BLaER1 (cell line): ENCODE data around the gene NOC2L.
A peak's percentile ranks its signal among the peaks of the same experiment; 100 is the strongest.

ENCODE experiments used
- H3K27ac ChIP-seq: shearing (Covaris generic); formaldehyde crosslinking; 2 replicates; pipeline ENCODE4 v1.8.1; 2022
- H3K27me3 ChIP-seq: shearing (Covaris generic); formaldehyde crosslinking; 2 replicates; pipeline ENCODE4 v1.8.1; 2022
- H3K36me3 ChIP-seq: shearing (Covaris generic); formaldehyde crosslinking; 2 replicates; pipeline ENCODE4 v1.8.1; 2022
- H3K4me1 ChIP-seq: shearing (Covaris generic); formaldehyde crosslinking; 2 replicates; pipeline ENCODE4 v1.8.1; 2022
- H3K4me2 ChIP-seq: shearing (Covaris generic); formaldehyde crosslinking; 2 replicates; pipeline ENCODE4 v1.8.1; 2022
- H3K4me3 ChIP-seq: shearing (Covaris generic); formaldehyde crosslinking; 2 replicates; pipeline ENCODE4 v1.8.1; 2022
- H3K9ac ChIP-seq: shearing (Covaris generic); formaldehyde crosslinking; 2 replicates; pipeline ENCODE4 v1.8.1; 2022
- H3K9me3 ChIP-seq: shearing (Covaris generic); formaldehyde crosslinking; 2 replicates; pipeline ENCODE4 v1.8.1; 2022
- H4K20me1 ChIP-seq: shearing (Covaris generic); formaldehyde crosslinking; 2 replicates; pipeline ENCODE4 v1.8.1; 2022
- Cebpa-rat ChIP-seq: shearing (Covaris generic); IDR thresholded peaks from 2 replicates; pipeline ENCODE4 v1.8.1; 2022

The NOC2L gene

GRCh38 chr1:924656-925560 is 34.1 kb downstream of the NOC2L start:
- Histone ChIP-seq H4K20me1 (peaks cover 52% of the 10 kb centered on the region), H3K36me3 (no peaks in the 10 kb centered on the region), H3K4me1 (peaks cover 80% of the 10 kb centered on the region), H3K27me3 (peaks cover 71% of the 10 kb centered on the region), H3K9ac (peak overlapping the region; percentile 70), H3K9me3 (no peaks in the 10 kb centered on the region), H3K4me3 (peak overlapping the region; percentile 77), H3K27ac (peak overlapping the region; percentile 59), H3K4me2 (peak overlapping the region; percentile 100)
- no peak for TF ChIP-seq Cebpa-rat

GRCh38 chr1:923991-924655 is 34.9 kb downstream of the NOC2L start:
- Histone ChIP-seq H3K9ac (peak overlapping the region; percentile 70), H3K4me1 (peaks cover 88% of the 10 kb centered on the region), H3K9me3 (no peaks in the 10 kb centered on the region), H3K27ac (peak overlapping the region; percentile 59), H3K36me3 (no peaks in the 10 kb centered on the region), H3K4me2 (peak overlapping the region; percentile 100), H4K20me1 (peaks cover 52% of the 10 kb centered on the region), H3K4me3 (peak overlapping the region; percentile 77), H3K27me3 (peaks cover 68% of the 10 kb centered on the region)
- TF ChIP-seq Cebpa-rat, result no peak

- H4K20me1 ChIP-seq, result peaks cover 49% of the 10 kb centered on the region
These were observed 35.7 kb downstream of the NOC2L start, which contains the start of gene SAMD11 for GRCh38 chr1:923131-923990. TSS of gene SAMD11 (plus strand) at chr1:923923. CDS start at chr1:924432, 509 bp downstream.

GRCh38 chr1:921011-921837 is 37.8 kb downstream of the NOC2L start:
- H3K9ac ChIP-seq, result peak overlapping the region; percentile 41; the same call in 1 of the 2 replicates

More at GRCh38 chr1:923131-923990, 35.7 kb downstream of the NOC2L start, which contains the start of gene SAMD11:
- no peak for TF ChIP-seq Cebpa-rat
- Histone ChIP-seq H3K4me3 (peak within 1 kb of the TSS; percentile 77), H3K27ac (peak within 1 kb of the TSS; percentile 59), H3K9ac (peak within 1 kb of the TSS; percentile 70), H3K27me3 (peaks cover 65% of the 10 kb centered on the region), H3K4me2 (peak within 1 kb of the TSS; percentile 100), H3K4me1 (peaks cover 92% of the 10 kb centered on the region), H3K9me3 (no peaks in the 10 kb centered on the region), H3K36me3 (no peaks in the 10 kb centered on the region)

GRCh38 chr1:920521-920920 is 38.5 kb downstream of the NOC2L start:
- no peak for TF ChIP-seq Cebpa-rat
- peaks cover 42% of the 10 kb centered on the region for H3K27me3 ChIP-seq
- H3K9ac ChIP-seq, result no peak overlapping the region
- peak overlapping the region; percentile 43 for H3K4me3 ChIP-seq
- no peaks in the 10 kb centered on the region for H3K36me3 ChIP-seq
- no peaks in the 10 kb centered on the region for H3K9me3 ChIP-seq
- peak overlapping the region; percentile 100 for H3K4me2 ChIP-seq
- no peak overlapping the region for H3K27ac ChIP-seq
- H4K20me1 ChIP-seq, result peaks cover 24% of the 10 kb centered on the region
- H3K4me1 ChIP-seq, result peaks cover 98% of the 10 kb centered on the region

More at GRCh38 chr1:921011-921837, 37.8 kb downstream of the NOC2L start:
- Histone ChIP-seq H3K9me3 (no peaks in the 10 kb centered on the region), H3K27me3 (peaks cover 49% of the 10 kb centered on the region), H4K20me1 (peaks cover 31% of the 10 kb centered on the region), H3K4me1 (peaks cover 98% of the 10 kb centered on the region), H3K4me3 (peak overlapping the region; percentile 43), H3K27ac (no peak overlapping the region), H3K36me3 (no peaks in the 10 kb centered on the region), H3K4me2 (peak overlapping the region; percentile 100)
- no peak for TF ChIP-seq Cebpa-rat

- Histone ChIP-seq H3K27me3 (peaks cover 36% of the 10 kb centered on the region), H3K4me2 (peak overlapping the region; percentile 100)
These were observed 39.0 kb downstream of the NOC2L start for GRCh38 chr1:920010-920409.

GRCh38 chr1:919271-919872 is 39.7 kb downstream of the NOC2L start:
- Histone ChIP-seq H3K9me3 (no peaks in the 10 kb centered on the region), H3K4me1 (peaks cover 98% of the 10 kb centered on the region), H3K36me3 (no peaks in the 10 kb centered on the region), H3K27me3 (peaks cover 30% of the 10 kb centered on the region), H3K4me2 (peak overlapping the region; percentile 100), H4K20me1 (peaks cover 19% of the 10 kb centered on the region; the same call in 1 of the 2 replicates), H3K4me3 (no peak overlapping the region), H3K9ac (no peak overlapping the region), H3K27ac (no peak overlapping the region)
- no peak for TF ChIP-seq Cebpa-rat

More at GRCh38 chr1:920010-920409, 39.0 kb downstream of the NOC2L start:
- Histone ChIP-seq H3K36me3 (no peaks in the 10 kb centered on the region), H3K9me3 (no peaks in the 10 kb centered on the region), H3K4me1 (peaks cover 98% of the 10 kb centered on the region), H4K20me1 (peaks cover 19% of the 10 kb centered on the region; the same call in 1 of the 2 replicates), H3K4me3 (no peak overlapping the region), H3K27ac (no peak overlapping the region), H3K9ac (no peak overlapping the region)
- TF ChIP-seq Cebpa-rat, result no peak

GRCh38 chr1:918843-919242 is 40.2 kb downstream of the NOC2L start:
- peaks cover 98% of the 10 kb centered on the region for H3K4me1 ChIP-seq
- no peak overlapping the region for H3K27ac ChIP-seq
- H3K9ac ChIP-seq, result no peak overlapping the region
- H3K27me3 ChIP-seq, result peaks cover 25% of the 10 kb centered on the region
- peak overlapping the region; percentile 100 for H3K4me2 ChIP-seq
- H3K9me3 ChIP-seq, result no peaks in the 10 kb centered on the region
- peaks cover 19% of the 10 kb centered on the region; the same call in 1 of the 2 replicates for H4K20me1 ChIP-seq
- no peaks in the 10 kb centered on the region for H3K36me3 ChIP-seq
- no peak for TF ChIP-seq Cebpa-rat
- H3K4me3 ChIP-seq, result no peak overlapping the region
